H7 (cell line): ENCODE results near the gene VSNL1. TPM values are rescaled to one million over a fixed set of nuclear protein-coding genes. Genes with fewer than 3 reads are reported as not detected.

ENCODE experiments used
- DNase-seq: peaks from one replicate; pipeline ENCODE4 v3.0.0; 2012
- H3K27me3 ChIP-seq: 2 replicates; pipeline ENCODE4 v1.6.0; 2011; ENCODE audit warnings: mild to moderate bottlenecking, low read length; ENCODE audit not compliant: control insufficient read depth, insufficient read depth
- H3K36me3 ChIP-seq: replicated peaks from 2 replicates; pipeline ENCODE4 v1.5.1; 2011; ENCODE audit warnings: low read length; ENCODE audit not compliant: control insufficient read depth, insufficient read depth
- H3K4me3 ChIP-seq: 2 replicates; pipeline ENCODE4 v1.5.1; 2011; ENCODE audit warnings: low read depth, mild to moderate bottlenecking, control low read depth, low read length, moderate library complexity; ENCODE audit not compliant: insufficient read depth
- total RNA-seq: library from RNA; depleted of rRNA; stranded (reverse); fragments of >200 nt; shearing (Covaris generic); gene quantifications from 2 replicates; pipeline ENCODE4 v1.2.3, GENCODE V29; 2014; rRNA removed

Gene VSNL1
- total RNA-seq, 1 experiment from 2014 or later = 34.8 TPM

- Histone ChIP-seq H3K36me3 (peaks cover 4% of the 10 kb centered on the region), H3K27me3 (no peaks in the 10 kb centered on the region), H3K4me3 (no peak overlapping the region)
- DNase-seq = no peak
Observed at GRCh38 chr2:17682098-17682857, 141.8 kb downstream of the VSNL1 start.

- no peaks in the 10 kb centered on the region for H3K27me3 ChIP-seq
- peaks cover 2% of the 10 kb centered on the region for H3K36me3 ChIP-seq
- H3K4me3 ChIP-seq = no peak overlapping the region
- no peak for DNase-seq
Observed at GRCh38 chr2:17683981-17684380, 143.5 kb downstream of the VSNL1 start.

GRCh38 chr2:17688600-17688999 lies 148.1 kb downstream of the VSNL1 start:
- peaks cover 4% of the 10 kb centered on the region for H3K36me3 ChIP-seq
- H3K4me3 ChIP-seq = no peak overlapping the region
- H3K27me3 ChIP-seq = no peaks in the 10 kb centered on the region
- no peak for DNase-seq

GRCh38 chr2:17689010-17689409 lies 148.5 kb downstream of the VSNL1 start:
- no peak for DNase-seq
- H3K36me3 ChIP-seq = peaks cover 3% of the 10 kb centered on the region
- H3K27me3 ChIP-seq = no peaks in the 10 kb centered on the region
- H3K4me3 ChIP-seq = no peak overlapping the region

GRCh38 chr2:17690776-17691175 lies 150.3 kb downstream of the VSNL1 start:
- Histone ChIP-seq H3K36me3 (peaks cover 7% of the 10 kb centered on the region), H3K27me3 (no peaks in the 10 kb centered on the region), H3K4me3 (no peak overlapping the region)
- DNase-seq = no peak

Other genes with a start within 250 kb of the VSNL1 start
- 0.10 and 0.15 TPM in 2 replicates for gene RAD51AP2, start 22.3 kb upstream of the VSNL1 start, total RNA-seq
- gene SMC6, start 213.1 kb downstream of the VSNL1 start, total RNA-seq = 24.5 and 37.7 TPM in 2 replicates
- gene GEN1, start 213.4 kb downstream of the VSNL1 start, total RNA-seq = 8.3 and 11.3 TPM in 2 replicates